ENCODE results near the gene DUSP28.
"Not testable (repeated sequence)": the region's sequence is repeated elsewhere in the genome, so short reads cannot be mapped to it uniquely, and the experiment has no call there.

DUSP28 gene

GRCh38 chr2:240527153-240527750, 32.9 kb upstream of the DUSP28 start:
- no peak for DNase-seq (ENCODE audit: low spot score)

GRCh38 chr2:240528406-240529040, 31.6 kb upstream of the DUSP28 start:
- DNase-seq (ENCODE audit: low spot score) = no peak

- no peak for DNase-seq (ENCODE audit: low spot score)
These were observed 30.7 kb upstream of the DUSP28 start for GRCh38 chr2:240529344-240529999.

GRCh38 chr2:240530181-240530580, 30.0 kb upstream of the DUSP28 start:
- no peak for DNase-seq (ENCODE audit: low spot score)

GRCh38 chr2:240531038-240531437, 29.1 kb upstream of the DUSP28 start:
- DNase-seq (ENCODE audit: low spot score) = no peak

GRCh38 chr2:240532031-240532775, 28.0 kb upstream of the DUSP28 start:
- no peak for DNase-seq (ENCODE audit: low spot score)

- DNase-seq (ENCODE audit: low spot score) = no peak
These were observed 22.0 kb upstream of the DUSP28 start for GRCh38 chr2:240538031-240538780.

GRCh38 chr2:240539101-240539500, 21.1 kb upstream of the DUSP28 start:
- not testable (repeated sequence) for DNase-seq (ENCODE audit: low spot score)

- no peak for DNase-seq (ENCODE audit: low spot score)
These were observed 20.3 kb upstream of the DUSP28 start for GRCh38 chr2:240539906-240540305.

GRCh38 chr2:240551288-240551687, 8.9 kb upstream of the DUSP28 start:
- no peak for DNase-seq (ENCODE audit: low spot score)

- DNase-seq (ENCODE audit: low spot score) = no peak
These were observed 8.3 kb upstream of the DUSP28 start for GRCh38 chr2:240551811-240552210.

GRCh38 chr2:240553956-240554480, 6.1 kb upstream of the DUSP28 start:
- no peak for DNase-seq (ENCODE audit: low spot score)

- no peak for DNase-seq (ENCODE audit: low spot score)
These were observed 5.2 kb upstream of the DUSP28 start for GRCh38 chr2:240554767-240555493.

GRCh38 chr2:240555541-240556250, 4.5 kb upstream of the DUSP28 start:
- no peak for DNase-seq (ENCODE audit: low spot score)

- no peak for DNase-seq (ENCODE audit: low spot score)
These were observed 3.5 kb upstream of the DUSP28 start for GRCh38 chr2:240556553-240557100.

GRCh38 chr2:240557101-240557751, 2.9 kb upstream of the DUSP28 start:
- DNase-seq (ENCODE audit: low spot score) = no peak

GRCh38 chr2:240557808-240558207, 2.3 kb upstream of the DUSP28 start, which contains the start of gene ANKMY1:
TSS of gene ANKMY1 (minus strand) at chr2:240557988. CDS start at chr2:240557335, 653 bp downstream.
- DNase-seq (ENCODE audit: low spot score) = no peak

GRCh38 chr2:240558236-240558761, 1.9 kb upstream of the DUSP28 start:
- DNase-seq (ENCODE audit: low spot score) = no peak

GRCh38 chr2:240559286-240559685, 871 bp upstream of the DUSP28 start:
- no peak for DNase-seq (ENCODE audit: low spot score)

All from globus pallidus (tissue), 1 donor.